Endothelial cell of umbilical vein (primary cell): Measurements from ENCODE around the gene NLGN1. TPM values are rescaled to one million over a fixed set of nuclear protein-coding genes. Genes with fewer than 3 reads are reported as not detected.

Experiments
- BruUV-seq: library from RNA; stranded (reverse); fragments of 400-500 nt; replicated peaks from 2 replicates; lab custom pipeline; 2021; lab: Mats Ljungman, UMichigan
- CTCF ChIA-PET: fragments of 300-600, 350-600 bp; sonication (Branson Sonifier 250); formaldehyde crosslinking; loops from one replicate; lab custom pipeline; 2021; ENCODE audit warnings: antibody characterized with exemption, inconsistent platforms; lab: Charles Lee
- POLR2A ChIA-PET: fragments of 300-600, 350-600 bp; sonication (Branson Sonifier 250); formaldehyde crosslinking; loops from one replicate; lab custom pipeline; 2021; ENCODE audit warnings: antibody characterized with exemption, inconsistent platforms; lab: Charles Lee
- DNase-seq: peaks from one replicate; pipeline ENCODE4 v3.0.0-alpha.2; 2011; ENCODE audit warnings: low read depth, low spot score
- FAIRE-seq: peaks from 2 replicates; lab custom pipeline; 2011; peaks lifted over from hg19 to GRCh38; lab: Jason Lieb, UNC
- H2AFZ ChIP-seq: 2 replicates; pipeline ENCODE4 v1.6.0; 2012; ENCODE audit warnings: low read depth, low read length, control low read depth, inconsistent platforms
- H3K27ac ChIP-seq: 2 replicates; pipeline ENCODE4 v1.5.1; 2011; ENCODE audit warnings: low read depth, mild to moderate bottlenecking, control low read depth, low read length, moderate library complexity; ENCODE audit not compliant: insufficient read depth
- H3K27me3 ChIP-seq, 2 experiments: 2 replicates each; pipeline versions ENCODE4 v1.6.0 to v1.6.1; 2011; ENCODE audit warnings: low read length in 2 of 2, mixed read lengths in 1 of 2; ENCODE audit not compliant: control insufficient read depth in 2 of 2, insufficient read depth in 2 of 2
- H3K36me3 ChIP-seq, 2 experiments: 2 replicates in 1 of 2; 3 replicates in 1 of 2; pipeline ENCODE4 v1.5.1; 2011; ENCODE audit warnings: low read length in 2 of 2, mild to moderate bottlenecking in 1 of 2, moderate library complexity in 1 of 2; ENCODE audit not compliant: control insufficient read depth in 2 of 2, insufficient read depth in 2 of 2; ENCODE audit errors: extremely low read depth in 1 of 2
- H3K4me1 ChIP-seq: 3 replicates; pipeline ENCODE4 v1.5.1; 2011; ENCODE audit warnings: mild to moderate bottlenecking, low read length; ENCODE audit not compliant: control insufficient read depth, insufficient read depth; ENCODE audit errors: extremely low read depth
- H3K4me2 ChIP-seq: 2 replicates; pipeline ENCODE4 v1.6.1; 2011; ENCODE audit warnings: low read length, control low read depth, mixed read lengths; ENCODE audit not compliant: insufficient read depth
- H3K4me3 ChIP-seq, 3 experiments: fragments of 200-600 bp in 1 of 3; sonication (generic), shearing (Covaris generic) in 1 of 3; replicated peaks in 1 of 3; 2 replicates each; pipeline ENCODE4 v1.5.1; 2011 to 2016; ENCODE audit warnings: control low read depth in 3 of 3, low read length in 3 of 3, mild to moderate bottlenecking in 2 of 3, inconsistent platforms in 1 of 3, low read depth in 1 of 3, moderate library complexity in 1 of 3; ENCODE audit not compliant: insufficient read depth in 1 of 3
- H3K79me2 ChIP-seq: 2 replicates; pipeline ENCODE4 v1.6.0; 2012; ENCODE audit warnings: low read length, inconsistent platforms; ENCODE audit not compliant: control insufficient read depth, insufficient read depth
- H3K9ac ChIP-seq: replicated peaks from 2 replicates; pipeline ENCODE3; 2011; ENCODE audit warnings: low read length, control low read depth; ENCODE audit not compliant: insufficient read depth; ENCODE audit errors: extremely low read depth
- H3K9me1 ChIP-seq: replicated peaks from 3 replicates; pipeline ENCODE4 v1.6.0; 2011; ENCODE audit warnings: mild to moderate bottlenecking, low read length; ENCODE audit not compliant: control insufficient read depth, insufficient read depth; ENCODE audit errors: extremely low read depth
- H3K9me3 ChIP-seq: replicated peaks from 2 replicates; pipeline ENCODE4 v1.5.1; 2012; ENCODE audit warnings: low read length, inconsistent platforms; ENCODE audit not compliant: control insufficient read depth, insufficient read depth
- H4K20me1 ChIP-seq: replicated peaks from 2 replicates; pipeline ENCODE3; 2011; ENCODE audit warnings: mild to moderate bottlenecking, low read length; ENCODE audit not compliant: control insufficient read depth, insufficient read depth; ENCODE audit errors: extremely low read depth
- CTCF ChIP-seq, 2 donors: IDR thresholded peaks; 1 replicate in 1 of 2; 2 replicates in 1 of 2; pipeline ENCODE4 v1.5.1; 2011; ENCODE audit warnings: low read length in 2 of 2, mild to moderate bottlenecking in 2 of 2, moderate library complexity in 2 of 2, control low read depth in 1 of 2, inconsistent platforms in 1 of 2, low read depth in 1 of 2; ENCODE audit not compliant: insufficient read depth in 1 of 2; ENCODE audit errors: extremely low read depth in 1 of 2
- EZH2 ChIP-seq: IDR thresholded peaks from 2 replicates; pipeline ENCODE4 v1.6.1; 2012; ENCODE audit warnings: borderline replicate concordance, low read depth, mild to moderate bottlenecking, moderate library complexity, low read length, inconsistent platforms; ENCODE audit not compliant: severe bottlenecking
- FOS ChIP-seq: IDR thresholded peaks from 2 replicates; pipeline ENCODE4 v1.6.1; 2011; ENCODE audit warnings: mild to moderate bottlenecking, low read length, moderate library complexity, borderline replicate concordance; ENCODE audit not compliant: insufficient read depth
- GATA2 ChIP-seq: IDR thresholded peaks from 2 replicates; pipeline ENCODE4 v1.7.0; 2011; ENCODE audit warnings: low read depth, mild to moderate bottlenecking, moderate library complexity, mixed read lengths, low read length; ENCODE audit not compliant: insufficient read length, insufficient read depth
- JUN ChIP-seq: IDR thresholded peaks from 2 replicates; pipeline ENCODE4 v1.6.1; 2011; ENCODE audit warnings: borderline replicate concordance, low read depth; ENCODE audit not compliant: insufficient read length, insufficient read depth
- MAX ChIP-seq: IDR thresholded peaks from 2 replicates; pipeline ENCODE4 v1.6.1; 2011; ENCODE audit not compliant: insufficient read depth, insufficient read length
- MYC ChIP-seq: IDR thresholded peaks from one replicate; pipeline ENCODE4 v1.6.1; 2011; ENCODE audit warnings: mild to moderate bottlenecking, low read depth, low read length
- POLR2A ChIP-seq: IDR thresholded peaks from 2 replicates; pipeline ENCODE4 v1.6.1; 2012; ENCODE audit warnings: low read depth, mild to moderate bottlenecking, control low read depth, low read length
- POLR2AphosphoS5 ChIP-seq: IDR thresholded peaks from 2 replicates; pipeline ENCODE4 v1.6.1; 2012; ENCODE audit warnings: low read depth, mild to moderate bottlenecking, control low read depth, low read length, moderate library complexity; ENCODE audit not compliant: insufficient read depth
- dilution Hi-C: fragments of 300-500 bp; cut with MboI; formaldehyde crosslinking; loops from one replicate; pipeline ENCODE4 v1.15.0; 2019; ENCODE audit warnings: low sequenced_read_pairs; ENCODE audit not compliant: extremely low pct_ligation_motif_present
- intact Hi-C: fragments of 100-400 bp; cut with micrococcal nuclease; formaldehyde crosslinking; loops from one replicate; pipeline ENCODE4 v1.10.0; 2022
- polyA plus RNA-seq, 4 experiments: library from polyadenylated mRNA; depleted of rRNA in 3 of 4; stranded (reverse) in 3 of 4; unstranded in 1 of 4; fragments of >200 nt; gene quantifications; 2 replicates each; pipeline versions ENCODE4 v1.2.1 to v1.2.3, GENCODE V29; 2011 to 2012; ENCODE audit warnings: missing spikeins in 1 of 4
- total RNA-seq: library from RNA; stranded (reverse); gene quantifications from 2 replicates; pipeline ENCODE4 v1.2.3, GENCODE V29; 2021

NLGN1 gene
- total and polyA plus RNA-seq, 2 donors (not counting 3 experiments of a cell fraction or from before 2014, with no cell fraction given): 7.9 to 16.3 TPM

DNA sequence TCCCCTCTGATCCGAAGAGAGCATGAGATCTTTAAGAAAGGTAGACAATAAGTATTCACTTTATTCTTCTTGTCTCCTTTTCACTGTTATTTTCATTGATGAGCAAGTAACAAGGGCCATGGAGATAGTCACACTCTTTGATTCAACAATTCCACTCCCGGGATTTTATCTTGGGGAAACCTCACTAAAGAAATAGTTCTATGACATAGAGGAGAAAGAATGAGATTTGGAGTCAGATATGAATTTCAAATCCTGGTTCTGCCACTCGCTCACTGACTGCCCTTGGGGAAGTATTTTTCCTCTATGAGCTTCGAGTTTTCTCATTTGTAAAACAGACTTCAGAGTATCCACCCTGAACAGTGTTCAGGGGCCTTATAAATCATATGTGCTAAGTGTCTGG lies 514.6 kb downstream of the NLGN1 start:
- Histone ChIP-seq H4K20me1 (no peaks in the 10 kb centered on the region), H3K27ac (no peak overlapping the region), H3K4me2 (no peak overlapping the region), H3K27me3 (no peaks in the 10 kb centered on the region), H3K4me1 (no peaks in the 10 kb centered on the region), H3K36me3 (no peaks in the 10 kb centered on the region), H3K9me1 (no peaks in the 10 kb centered on the region), H3K4me3 (no peak overlapping the region), H2AFZ (no peak overlapping the region), H3K79me2 (no peaks in the 10 kb centered on the region), H3K9me3 (no peaks in the 10 kb centered on the region), H3K9ac (no peak overlapping the region)
- TF ChIP-seq MAX: no peak
- no peak for TF ChIP-seq GATA2
- TF ChIP-seq FOS: no peak
- TF ChIP-seq EZH2: no peak
- no peak for TF ChIP-seq JUN
- TF ChIP-seq CTCF (IDR thresholded peaks at IDR 0.05; ENCODE audit: extremely low read depth in 1 of 2, insufficient read depth in 1 of 2, low read depth in 1 of 2, low read length in 2 of 2): no peak
- no peak for TF ChIP-seq POLR2AphosphoS5
- no peak for TF ChIP-seq POLR2A
- TF ChIP-seq MYC: no peak
- ChIA-PET POLR2A (no interaction called here), CTCF (interaction anchor here (1.5 kb wide), 1 partner anchor 17 kb away, joined by 3 read pairs; no protein-coding TSS in a partner anchor)
- dilution Hi-C loops (no loop called here), intact Hi-C loops (no loop called here)
- FAIRE-seq (no peak), DNase-seq (no peak)
- no TSS peak for BruUV-seq
